Transverse colon (tissue), 4 donors: ENCODE results near the gene PRSS56. TPM values are rescaled to one million over a fixed set of nuclear protein-coding genes. Genes with fewer than 3 reads are reported as not detected.

Source experiments
- DNase-seq: peaks from one replicate; pipeline ENCODE4 v3.0.0-alpha.2; 2019
- H3K27ac ChIP-seq, 4 donors: fragments of 200-600 bp; sonication (generic); 2 replicates each; pipeline ENCODE4 v1.5.1; 2016 to 2018; ENCODE audit warnings: inconsistent platforms in 4 of 4
- H3K27me3 ChIP-seq: fragments of 200-600 bp; sonication (generic); 2 replicates; pipeline ENCODE4 v1.5.1; 2017; ENCODE audit warnings: inconsistent platforms
- H3K36me3 ChIP-seq, 4 donors: fragments of 200-600 bp; sonication (generic); 2 replicates each; pipeline ENCODE4 v1.5.1; 2017 to 2019; ENCODE audit warnings: inconsistent platforms in 4 of 4
- H3K4me1 ChIP-seq, 4 donors: fragments of 200-600 bp; sonication (generic); 2 replicates each; pipeline ENCODE4 v1.5.1; 2017 to 2020; ENCODE audit warnings: inconsistent platforms in 4 of 4
- H3K4me3 ChIP-seq, 4 donors: fragments of 200-600 bp; sonication (generic); 1 replicate in 1 of 4; 2 replicates in 3 of 4; pipeline versions ENCODE4 v1.5.1 to v1.6.1; 2017 to 2019; ENCODE audit warnings: inconsistent platforms in 4 of 4
- H3K9me3 ChIP-seq, 2 donors: fragments of 200-600 bp; sonication (generic); 2 replicates each; pipeline ENCODE4 v1.5.1; 2017 to 2019; ENCODE audit warnings: inconsistent platforms in 2 of 2
- CTCF ChIP-seq, 5 experiments: fragments of 200-600 bp in 3 of 5; fragments of 450-650 bp in 2 of 5; sonication (generic) in 3 of 5; IDR thresholded peaks; 1 replicate in 2 of 5; 2 replicates in 3 of 5; pipeline ENCODE4 v1.5.1; 2016 to 2017; ENCODE audit warnings: antibody characterized with exemption in 5 of 5, inconsistent platforms in 3 of 5, mild to moderate bottlenecking in 2 of 5, moderate library complexity in 1 of 5
- EP300 ChIP-seq: sonication (generic); formaldehyde crosslinking; IDR thresholded peaks from one replicate; pipeline ENCODE4 v1.6.1; 2017; ENCODE audit warnings: antibody characterized with exemption, low read depth
- POLR2A ChIP-seq: fragments of 450-650 bp; IDR thresholded peaks from one replicate; pipeline ENCODE4 v1.6.1; 2016; ENCODE audit warnings: antibody characterized with exemption, mild to moderate bottlenecking, moderate library complexity
- POLR2AphosphoS5 ChIP-seq, 3 donors: sonication (generic); formaldehyde crosslinking; IDR thresholded peaks; one replicate each; pipeline ENCODE4 v1.6.1; 2016; ENCODE audit warnings: antibody characterized with exemption in 3 of 3
- WGBS, 2 donors: methylation state at CpG; one replicate each; pipeline ENCODE4 v1.1.5; 2018; ENCODE audit warnings: low coverage in 1 of 2; 5-methylcytosine and 5-hydroxymethylcytosine counted together
- in situ Hi-C, 4 donors: fragments of 200-750 bp; cut with MboI; loops; one replicate each; pipeline versions ENCODE4 v1.15.0 to v1.15.1; 2017; ENCODE audit warnings: low sequenced_read_pairs in 3 of 4, low pct_ligation_motif_present in 1 of 4, low pct_unique_long_range_greater_than_20kb in 1 of 4
- intact Hi-C: fragments of 100-400 bp; cut with DNase I; formaldehyde crosslinking; loops from one replicate; pipeline ENCODE4 v1.15.1; 2023; ENCODE audit warnings: low total_unique reads
- total RNA-seq, 4 donors: library from RNA; depleted of rRNA; stranded (reverse); fragments of >200 nt; gene quantifications; one replicate each; pipeline ENCODE4 v1.1.0, GENCODE V29; 2016

PRSS56 gene
- total RNA-seq, 4 donors from 2014 or later, result not detected

DNA sequence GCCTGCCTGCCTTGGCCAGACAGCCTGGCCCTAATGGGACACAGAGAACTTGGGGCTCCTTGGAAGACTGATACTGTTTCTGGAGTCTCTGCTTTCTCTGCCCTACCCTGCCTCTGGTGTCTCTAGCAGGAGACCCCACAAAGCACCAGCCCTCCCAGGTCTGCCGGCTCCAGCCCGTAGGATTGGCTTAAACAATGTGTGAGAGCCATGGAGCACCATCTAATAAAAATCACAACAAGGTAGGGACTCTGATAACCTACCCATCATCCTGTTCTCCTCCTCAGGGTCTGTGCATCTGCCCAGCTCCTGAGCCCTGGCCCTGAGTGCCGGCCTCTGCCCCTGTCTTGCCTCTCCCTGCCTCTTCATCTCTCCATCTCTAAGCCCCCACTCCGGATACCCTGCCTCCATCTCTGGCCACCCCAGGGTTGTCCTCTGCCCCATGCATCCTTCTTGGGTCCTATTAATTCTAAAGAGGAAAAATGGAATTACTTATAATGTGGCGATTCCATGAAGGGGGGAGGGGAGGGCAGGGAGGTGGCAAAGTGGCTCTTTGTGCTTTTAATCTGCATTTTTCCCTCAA lies 31.4 kb upstream of the PRSS56 start:
- no peaks in the 10 kb centered on the region for H3K36me3 ChIP-seq
- H3K27me3 ChIP-seq, result peaks cover 68% of the 10 kb centered on the region
- 84 to 86% methylated on average over 1 to 5 of the region's 5 CpGs for WGBS, 2 donors
- H3K4me1 ChIP-seq, result peaks cover 0 to 17% (median 7%) of the 10 kb centered on the region in 4 donors
- no peak overlapping the region for H3K27ac ChIP-seq
- TF ChIP-seq POLR2AphosphoS5 (IDR thresholded peaks at IDR 0.05), result no peak
- no peak for TF ChIP-seq CTCF (IDR thresholded peaks at IDR 0.05)
- TF ChIP-seq EP300, result no peak
- TF ChIP-seq POLR2A, result no peak
- no peak for DNase-seq
- no peak overlapping the region for H3K4me3 ChIP-seq
- in situ Hi-C loops, result no loop called here
- H3K9me3 ChIP-seq, result no peaks in the 10 kb centered on the region
- intact Hi-C loops, result no loop called here

DNA sequence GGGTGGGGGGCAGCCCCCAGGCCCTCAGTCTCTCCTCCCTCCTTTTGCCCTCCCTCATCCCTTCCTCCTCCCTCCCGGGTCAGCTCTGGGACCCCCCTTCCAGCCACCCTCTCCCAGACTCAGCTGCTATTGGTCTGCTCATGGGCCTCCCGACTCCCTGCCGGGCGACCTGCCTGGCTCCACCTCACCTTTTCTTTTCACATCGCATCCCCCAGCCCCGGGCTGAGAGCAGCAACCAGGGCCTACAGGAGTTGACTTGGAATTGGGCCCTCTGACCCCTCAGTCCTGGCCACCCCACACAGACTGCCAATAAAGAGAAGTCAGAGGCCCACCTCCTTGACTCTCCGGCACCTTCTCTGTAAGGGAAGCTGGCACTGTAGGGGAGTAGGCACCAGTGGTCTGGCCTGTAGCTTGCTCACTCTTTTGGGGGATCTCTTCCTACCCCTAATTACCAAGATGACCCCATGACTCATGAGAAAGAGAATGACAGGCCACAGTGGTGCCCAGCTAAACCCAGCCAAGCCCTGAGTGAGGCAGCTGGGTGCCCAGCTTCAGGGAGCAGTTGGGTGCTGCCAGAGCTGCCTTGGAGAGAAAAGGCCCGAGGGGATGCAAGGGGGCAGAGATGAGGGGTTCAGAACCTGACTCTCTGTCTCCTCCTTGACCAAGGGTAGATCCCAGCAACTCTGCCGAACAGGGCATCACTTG lies 30.5 kb upstream of the PRSS56 start:
- no peak for DNase-seq
- Histone ChIP-seq H3K27me3 (peaks cover 60% of the 10 kb centered on the region), H3K36me3 (no peaks in the 10 kb centered on the region), H3K4me3 (no peak overlapping the region), H3K27ac (no peak overlapping the region), H3K4me1 (peaks cover 0 to 17% (median 7%) of the 10 kb centered on the region in 4 donors), H3K9me3 (no peaks in the 10 kb centered on the region)
- 71 to 78% methylated on average over 6 to 9 of the region's 9 CpGs for WGBS, 2 donors
- in situ Hi-C loops (no loop called here), intact Hi-C loops (no loop called here)
- TF ChIP-seq EP300, result no peak
- TF ChIP-seq CTCF (IDR thresholded peaks at IDR 0.05), result no peak
- no peak for TF ChIP-seq POLR2A
- no peak for TF ChIP-seq POLR2AphosphoS5 (IDR thresholded peaks at IDR 0.05)

- H3K36me3 ChIP-seq, result no peaks in the 10 kb centered on the region
- H3K9me3 ChIP-seq, result no peaks in the 10 kb centered on the region
- 84 to 94% methylated on average over 6 to 23 of the region's 30 CpGs for WGBS, 2 donors
- in situ Hi-C loops (no loop called here), intact Hi-C loops (no loop called here)
- peaks cover 52% of the 10 kb centered on the region for H3K27me3 ChIP-seq
- H3K4me3 ChIP-seq, result no peak overlapping the region
- no peak overlapping the region for H3K27ac ChIP-seq
- H3K4me1 ChIP-seq, result peaks cover 0 to 17% (median 7%) of the 10 kb centered on the region in 4 donors
- no peak for DNase-seq
- TF ChIP-seq POLR2A (no peak), POLR2AphosphoS5 (IDR thresholded peaks at IDR 0.05) (no peak), CTCF (IDR thresholded peaks at IDR 0.05) (no peak), EP300 (no peak)
Observed at GRCh38 chr2:232490221-232491138, 29.7 kb upstream of the PRSS56 start.
